GM21737 (cell line): ENCODE data around the gene C10orf71.

ENCODE experiments used
- ATAC-seq: cut with Tn5 transposase; IDR thresholded peaks from one replicate; pipeline ENCODE4 v1.9.1; 2021; ENCODE audit warnings: mild to moderate bottlenecking, moderate library complexity; ENCODE audit not compliant: unreplicated experiment

C10orf71 gene, protein sequence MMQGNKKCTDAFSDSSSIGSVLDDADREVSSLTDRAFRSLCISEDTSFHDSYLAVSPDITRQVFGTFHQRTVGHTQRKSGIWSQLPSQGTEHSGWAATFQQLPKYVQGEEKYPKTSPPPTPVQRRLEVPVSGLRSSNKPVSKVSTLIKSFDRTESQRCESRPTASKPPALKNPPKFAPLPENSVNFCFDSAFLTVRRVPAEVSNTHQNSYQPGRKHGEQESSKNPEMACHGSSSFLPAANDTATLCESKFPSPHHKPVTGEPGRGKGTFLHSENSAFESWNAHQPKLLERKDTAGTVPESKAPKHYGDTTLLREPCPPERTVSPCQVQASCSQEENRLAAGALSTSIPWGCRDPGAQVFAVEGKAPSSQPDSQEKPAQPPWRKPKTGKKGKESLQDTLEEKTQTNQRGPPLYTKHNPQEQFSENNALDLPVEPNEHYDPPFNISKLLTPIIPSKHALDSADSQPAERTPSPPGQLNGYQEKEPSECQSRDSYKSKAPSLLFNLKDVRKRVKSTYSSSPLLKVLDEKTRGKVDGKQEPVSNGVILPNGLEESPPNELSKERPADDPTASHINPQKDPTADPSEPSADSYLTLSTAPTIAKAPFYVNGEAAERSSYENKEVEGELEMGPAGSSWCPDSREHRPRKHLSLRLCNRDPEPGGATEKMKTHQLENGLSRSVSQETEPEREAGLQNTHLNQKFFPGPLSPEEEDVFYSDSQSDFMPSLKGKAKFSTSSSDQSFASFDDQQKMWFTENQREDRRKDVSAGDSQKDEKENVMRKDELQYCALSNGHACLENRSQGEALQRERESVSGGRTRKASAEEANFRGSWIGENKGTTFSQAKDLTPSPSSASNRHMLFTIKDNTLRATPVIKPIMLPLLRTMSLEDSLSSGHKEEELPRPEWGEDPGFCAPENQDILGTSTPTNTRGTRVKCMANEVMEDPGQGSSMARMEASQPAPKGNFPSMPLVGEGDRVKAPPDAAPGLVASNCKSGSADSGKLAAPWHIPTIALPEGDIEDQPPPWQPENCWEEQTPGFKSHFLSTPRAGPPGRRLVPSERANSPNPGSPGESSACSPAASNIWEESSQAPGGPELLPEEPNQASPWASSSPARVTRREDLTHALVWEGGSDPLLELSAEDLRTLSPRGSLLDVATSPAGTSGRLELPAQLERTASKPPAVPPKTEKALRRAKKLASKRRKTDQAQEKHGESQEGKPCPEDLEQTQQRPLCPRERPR (N-terminal part only)

DNA sequence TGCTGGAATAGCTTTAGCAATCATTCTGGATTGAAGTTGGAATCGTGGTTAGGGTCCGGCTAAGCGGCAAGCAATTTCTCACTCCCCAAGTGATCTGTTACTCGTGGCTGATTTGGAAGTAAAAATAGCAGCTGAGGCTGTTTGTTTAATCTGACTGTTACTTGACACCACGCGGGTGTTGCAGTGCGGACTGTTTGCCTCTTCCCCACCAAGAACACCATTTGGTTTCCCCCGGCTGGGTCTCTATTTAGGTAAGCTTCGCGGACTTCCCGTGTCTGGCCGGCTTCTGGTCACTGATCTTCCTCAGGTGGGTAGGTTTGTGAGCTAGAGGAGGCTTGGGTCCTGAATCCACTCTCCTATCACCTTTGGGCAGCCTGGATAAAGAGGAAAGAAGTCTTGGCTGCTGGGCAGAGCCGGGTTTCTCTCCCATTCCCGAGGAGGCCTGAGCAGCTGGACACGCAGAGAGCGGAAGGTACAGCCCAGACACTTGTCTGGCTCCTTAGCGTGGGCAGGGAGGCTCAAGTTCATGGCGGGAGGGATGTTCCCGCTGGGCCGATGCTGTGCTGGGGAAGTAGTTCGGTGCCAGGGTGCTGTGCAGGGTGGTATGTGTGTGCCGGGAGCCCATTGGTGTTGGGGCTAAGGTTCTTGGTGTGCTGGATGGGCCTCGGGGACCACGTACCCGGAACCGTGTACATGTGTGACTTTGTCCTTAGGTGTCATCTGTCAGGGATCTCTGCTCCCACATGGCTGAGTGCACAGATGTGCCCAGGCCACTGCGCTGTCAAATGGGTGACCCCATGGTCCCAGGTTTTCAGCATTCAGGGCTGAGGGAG is at the start of gene C10orf71:
Gene C10orf71 (plus strand): TSS at position 188 of the 833 bp plus-strand sequence. CDS start 23,376 bp downstream, outside the sequence.
- no peak for ATAC-seq

GRCh38 chr10:49252313-49253034 is 46.5 kb upstream of the C10orf71 start:
- no peak for ATAC-seq

DNA sequence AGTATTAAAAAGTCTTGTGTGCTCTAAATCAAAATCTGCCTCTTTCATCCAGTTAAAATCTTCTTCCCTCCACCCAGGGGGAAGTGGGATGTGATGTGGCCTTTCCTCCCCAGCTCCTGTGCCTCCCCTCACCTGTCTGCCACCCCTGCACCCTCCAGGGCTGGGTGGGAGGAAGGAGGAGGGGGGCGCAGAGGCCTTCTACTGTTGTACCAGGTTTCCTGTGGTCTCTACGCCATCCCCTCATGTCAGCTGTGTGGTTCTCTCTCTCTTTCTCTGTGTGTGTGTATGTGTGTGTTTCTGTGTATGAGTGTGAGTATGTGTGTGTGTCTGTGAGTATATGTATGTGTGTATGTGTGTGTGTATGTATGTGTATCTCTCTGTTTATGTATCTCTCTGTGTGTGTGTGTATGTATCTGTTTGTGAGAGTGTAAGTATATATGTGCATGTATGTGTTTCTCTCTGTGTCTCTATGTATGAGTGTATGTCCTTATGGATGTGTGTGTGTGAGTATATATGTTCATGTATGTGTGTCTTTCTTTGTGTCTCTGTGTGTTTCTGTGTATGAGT is 45.5 kb upstream of the C10orf71 start:
- no peak for ATAC-seq

GRCh38 chr10:49254150-49254549 is 44.8 kb upstream of the C10orf71 start:
- no peak for ATAC-seq

DNA sequence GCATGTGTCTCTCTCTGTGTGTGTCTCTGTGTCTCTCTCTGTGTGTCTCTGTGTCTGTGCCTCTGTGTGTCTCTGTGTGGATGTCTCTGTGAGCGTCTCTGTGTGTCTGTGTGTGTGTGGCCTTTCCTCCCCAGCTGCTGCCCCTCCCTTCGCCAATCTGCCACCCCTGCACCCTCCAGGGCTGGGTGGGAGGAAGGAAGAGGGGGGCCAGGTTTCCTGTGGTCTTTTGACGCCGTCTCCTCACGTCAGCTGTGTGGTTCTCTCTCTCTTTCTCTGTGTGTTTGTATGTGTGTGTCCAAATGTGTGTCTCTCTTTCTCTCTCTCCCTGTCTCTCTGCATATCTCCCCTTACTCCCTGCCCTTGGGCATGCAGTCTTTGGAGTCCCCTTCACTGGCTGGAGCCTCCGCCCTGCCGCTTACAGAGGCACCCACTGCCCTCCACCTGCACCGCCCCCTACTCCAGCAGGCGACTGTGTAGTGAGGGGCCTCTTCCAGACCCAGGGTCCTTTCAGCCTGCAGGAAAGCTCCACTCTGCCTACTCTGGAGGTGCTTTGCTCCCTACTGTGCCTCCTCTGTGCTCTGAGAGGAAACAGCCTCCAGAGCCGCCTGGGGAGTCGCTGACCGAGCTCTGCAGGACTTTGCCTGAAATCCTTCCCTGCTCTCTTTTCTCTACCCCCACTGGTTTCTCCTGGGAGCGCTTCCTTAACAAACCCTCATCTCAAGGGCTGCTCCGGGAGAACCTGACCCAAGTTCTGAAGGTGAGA is 44.2 kb upstream of the C10orf71 start:
- ATAC-seq: no peak

DNA sequence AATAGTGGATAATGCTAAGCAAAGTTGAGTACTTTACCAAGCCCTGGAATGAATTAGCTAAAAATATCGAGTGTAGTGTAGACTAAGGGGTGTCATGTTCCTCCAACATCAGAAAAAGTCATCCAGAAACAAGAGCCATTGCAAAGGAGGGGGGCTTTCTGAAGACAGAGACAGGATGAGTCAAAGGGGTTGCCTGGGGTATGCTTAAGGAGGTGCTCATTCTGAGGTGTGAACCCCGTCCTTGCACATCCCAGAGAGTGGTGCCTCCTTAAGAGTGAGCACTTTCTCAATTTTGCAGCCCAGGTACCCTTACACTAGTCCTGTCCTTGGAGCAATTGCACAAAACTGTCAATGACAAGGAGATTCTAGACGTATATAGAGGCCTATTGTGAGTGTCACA is 43.1 kb upstream of the C10orf71 start:
- ATAC-seq: no peak

- ATAC-seq: no peak
Measured at GRCh38 chr10:49257154-49257553, 41.8 kb upstream of the C10orf71 start.

DNA sequence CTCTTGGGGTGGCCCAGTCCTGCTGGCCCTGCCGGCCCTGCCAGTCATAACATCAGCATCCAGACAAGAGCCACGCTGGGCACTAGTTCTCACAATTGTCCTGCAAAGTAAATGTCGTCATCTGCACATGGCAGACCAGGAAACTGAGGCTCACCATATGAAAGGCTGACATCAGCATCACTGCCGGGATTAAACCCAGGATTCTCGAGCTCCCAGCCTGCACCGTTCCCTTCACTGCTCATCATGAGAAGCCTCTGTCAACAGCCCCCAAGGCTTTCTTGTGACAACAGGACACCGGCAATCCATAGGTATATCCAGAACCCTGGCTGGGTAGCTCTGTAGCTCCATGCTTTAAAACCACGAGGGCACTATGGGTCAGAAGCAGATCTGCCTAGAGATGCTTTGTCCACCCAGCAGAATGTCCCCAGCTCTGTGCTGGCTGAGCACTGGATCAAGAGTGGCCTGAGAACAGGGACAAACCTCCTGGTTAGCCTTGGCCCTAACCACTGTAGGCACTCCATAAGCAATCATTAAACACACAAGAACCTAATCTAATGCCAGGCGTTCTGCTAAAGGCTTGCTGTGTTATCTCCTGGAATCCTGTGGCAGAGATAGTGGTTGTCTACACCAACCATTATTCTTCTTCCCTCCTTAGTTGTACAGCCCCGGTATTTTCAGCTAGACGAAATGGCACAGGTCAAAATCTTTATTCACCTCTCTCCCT is 41.2 kb upstream of the C10orf71 start:
- no peak for ATAC-seq

DNA sequence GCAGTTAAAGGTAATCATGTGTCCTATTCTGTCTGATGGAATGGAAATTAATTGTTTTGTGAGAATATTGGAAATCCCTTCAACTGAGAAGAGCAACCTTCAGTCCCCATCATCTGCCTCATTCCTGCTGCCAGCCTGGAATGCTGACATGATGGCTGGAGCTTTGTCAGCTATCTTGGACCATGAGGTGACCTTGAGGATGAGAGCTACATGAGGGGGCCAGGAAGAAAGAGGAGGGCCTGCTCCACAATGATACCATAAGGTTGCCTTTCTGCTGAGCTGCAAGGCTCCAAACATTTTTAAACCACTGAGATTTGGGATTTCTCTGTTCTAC is 40.7 kb upstream of the C10orf71 start:
- no peak for ATAC-seq

DNA sequence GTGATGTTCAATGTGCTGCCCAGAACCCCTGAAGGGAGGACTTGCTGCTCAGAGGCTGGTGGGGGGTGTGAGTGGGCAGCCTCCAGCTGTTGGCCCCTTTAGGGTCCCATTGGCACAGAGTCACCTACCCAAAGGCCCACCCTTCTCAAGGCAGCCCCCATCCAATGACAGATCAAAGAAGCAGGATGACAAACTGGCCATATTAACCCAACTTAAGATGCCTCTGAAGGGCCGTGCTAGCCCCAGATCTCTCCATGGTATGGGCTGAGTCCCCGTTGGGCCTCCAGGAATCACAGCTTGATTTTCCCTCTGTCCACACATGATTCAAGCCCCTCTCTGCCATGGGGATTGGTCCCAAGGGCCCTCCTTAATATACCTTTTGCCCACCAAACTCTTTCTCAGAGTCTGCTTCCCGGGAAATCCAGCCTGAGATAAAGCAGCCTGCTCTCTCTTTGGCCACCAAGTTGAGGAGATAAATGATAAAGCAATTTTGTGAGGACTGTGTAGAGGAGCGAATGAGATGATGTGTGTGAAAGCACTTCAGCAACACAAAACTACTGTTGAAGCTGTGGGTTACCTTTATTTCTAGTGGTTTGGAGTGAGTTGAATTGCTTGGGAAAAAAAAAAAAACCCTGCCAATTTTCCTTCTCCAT is 38.2 kb upstream of the C10orf71 start:
- ATAC-seq: no peak

DNA sequence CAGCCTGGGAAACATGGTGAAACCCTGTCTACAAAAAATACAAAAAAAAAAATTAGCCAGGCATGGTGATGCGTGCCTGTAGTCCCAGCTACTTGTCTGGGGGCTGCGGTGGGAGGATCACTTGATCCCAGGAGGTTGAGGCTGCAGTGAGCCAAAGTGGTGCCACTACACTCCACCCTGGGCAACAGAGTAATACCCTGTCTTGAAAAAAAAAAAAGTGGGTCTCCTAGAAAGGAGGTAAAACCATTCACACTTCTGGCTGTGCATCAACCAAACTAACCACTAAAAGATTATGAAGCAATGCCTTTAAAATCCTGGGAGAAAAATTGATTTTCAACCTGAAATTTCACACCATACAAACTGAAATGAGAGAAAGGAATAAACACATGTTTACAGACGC is 35.4 kb upstream of the C10orf71 start:
- ATAC-seq: no peak

DNA sequence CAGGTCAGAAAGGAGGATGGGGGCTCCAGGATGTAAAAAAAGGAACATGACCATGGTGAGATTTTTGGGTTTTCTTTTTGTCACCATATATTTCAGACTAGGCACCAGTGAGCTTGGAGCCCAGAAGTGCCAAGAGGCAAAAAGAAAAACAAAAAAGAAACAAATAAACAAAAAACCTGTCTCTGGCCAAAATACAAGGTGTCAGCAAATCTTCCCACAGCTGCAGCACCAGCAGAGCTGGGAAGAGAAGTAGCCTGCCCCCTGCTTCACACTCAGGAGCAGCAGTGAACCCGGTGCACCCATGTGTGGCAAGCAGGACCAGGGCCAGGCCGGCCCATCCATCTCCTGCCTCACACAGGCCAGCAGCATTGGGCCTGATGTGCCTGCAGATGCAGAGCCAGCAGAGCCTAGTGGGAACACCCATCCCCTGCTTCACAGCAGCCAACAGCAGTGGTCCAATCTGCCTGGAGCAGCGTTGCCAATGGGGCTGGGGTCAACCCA is 34.7 kb upstream of the C10orf71 start:
- ATAC-seq: no peak

- ATAC-seq: no peak
Measured at GRCh38 chr10:49265885-49266284, 33.1 kb upstream of the C10orf71 start.

GRCh38 chr10:49268185-49268584 is 30.8 kb upstream of the C10orf71 start:
- no peak for ATAC-seq

GRCh38 chr10:49269523-49269922 is 29.4 kb upstream of the C10orf71 start:
- no peak for ATAC-seq

GRCh38 chr10:49270565-49270964 is 28.4 kb upstream of the C10orf71 start:
- no peak for ATAC-seq

DNA sequence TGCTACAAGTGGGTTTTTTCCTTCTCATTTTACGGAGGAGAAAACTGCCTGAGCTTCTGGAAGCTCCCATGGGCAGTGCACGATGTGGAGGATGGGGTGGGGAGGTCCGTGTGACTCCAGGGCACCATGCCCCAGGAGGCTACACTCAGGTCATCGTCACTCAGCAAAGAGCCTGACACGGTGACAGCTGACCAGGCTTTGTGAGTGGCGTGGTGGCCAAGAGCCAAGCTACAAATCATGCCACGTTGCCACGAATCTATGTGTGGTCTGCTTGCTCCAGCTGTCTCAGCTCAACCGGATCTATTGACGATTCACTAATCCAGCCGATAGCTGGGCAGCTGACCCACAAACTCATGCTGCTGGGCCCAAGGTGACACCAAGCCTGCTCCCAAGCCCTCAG is 27.6 kb upstream of the C10orf71 start:
- ATAC-seq: no peak
